Adrenal gland (tissue), 12 donors: ENCODE results near the gene WNT4. TPM values are rescaled to one million over a fixed set of nuclear protein-coding genes. Genes with fewer than 3 reads are reported as not detected.

ENCODE experiments used
- DNase-seq, 7 donors: peaks; one replicate each; pipeline ENCODE4 v3.0.0-alpha.2; 2019 to 2020
- H3K27ac ChIP-seq, 5 donors: fragments of 200-600 bp; sonication (generic) in 4 of 5; 1 replicate in 3 of 5; 2 replicates in 2 of 5; pipeline versions ENCODE4 v1.5.1 to v1.8.0; 2016 to 2020; ENCODE audit warnings: mild to moderate bottlenecking in 1 of 5
- H3K27me3 ChIP-seq: fragments of 200-600 bp; 2 replicates; pipeline ENCODE4 v1.8.0; 2021
- H3K36me3 ChIP-seq, 2 donors: fragments of 200-600 bp; replicated peaks in 1 of 2; 1 replicate in 1 of 2; 2 replicates in 1 of 2; pipeline versions ENCODE4 v1.5.1 to v1.8.0; 2018 to 2022
- H3K4me1 ChIP-seq, 2 donors: fragments of 200-600 bp; replicated peaks in 1 of 2; 1 replicate in 1 of 2; 2 replicates in 1 of 2; pipeline versions ENCODE4 v1.5.1 to v1.8.0; 2018 to 2021
- H3K4me3 ChIP-seq, 4 donors: fragments of 200-600 bp; sonication (generic) in 3 of 4; one replicate each; pipeline ENCODE4 v1.5.1; 2016 to 2018
- H3K9me3 ChIP-seq, 3 donors: fragments of 200-600 bp; sonication (generic) in 1 of 3; replicated peaks in 1 of 3; 1 replicate in 2 of 3; 2 replicates in 1 of 3; pipeline versions ENCODE4 v1.5.1 to v1.8.0; 2016 to 2021
- POLR2A ChIP-seq, 2 donors: fragments of 450-650 bp; IDR thresholded peaks; one replicate each; pipeline ENCODE4 v1.6.1; 2017; ENCODE audit warnings: antibody characterized with exemption in 2 of 2, mild to moderate bottlenecking in 2 of 2, moderate library complexity in 1 of 2
- WGBS, 4 donors: extraction: QIAGEN DNeasy Blood & Tissue Kit in 2 of 4; methylation state at CpG; one replicate each; pipeline versions ENCODE4 v1.1.5 to v1.1.7; 2013 to 2017; 5-methylcytosine and 5-hydroxymethylcytosine counted together
- intact Hi-C, 2 donors: fragments of 100-400 bp; cut with DNase I; formaldehyde crosslinking; loops; one replicate each; pipeline versions ENCODE4 v1.14.1 to v1.15.0; 2022 to 2023
- polyA plus RNA-seq, 3 donors: library from polyadenylated mRNA; stranded (reverse); fragments of 200-250 nt in 2 of 3; fragments of 350-450 nt in 1 of 3; fragmentation: Illumina TruSeq in 1 of 3; extraction: RNeasy Lipid Tissue Mini Kit (QIAGEN cat#74804) in 1 of 3; gene quantifications; one replicate each; pipeline ENCODE4 v1.2.3, GENCODE V29; 2013 to 2014
- total RNA-seq, 9 donors: library from RNA; depleted of rRNA in 4 of 9; stranded (reverse); fragments of >200 nt in 4 of 9; fragments of 120-200 nt in 1 of 9; fragmentation: NEBNext Ultra II Directional in 1 of 9; extraction: Animal tissue kit (Norgen Biotek cat#: 25700) in 1 of 9; gene quantifications; one replicate each; pipeline versions ENCODE4 v1.1.0 to v1.2.4, GENCODE V29; 2013 to 2023
- TF ChIP-seq, protein P1 (sequence below), 6 experiments: fragments of 450-650 bp in 4 of 6; fragments of 200-600 bp in 2 of 6; sonication (generic) in 1 of 6; IDR thresholded peaks; 1 replicate in 5 of 6; 2 replicates in 1 of 6; pipeline versions ENCODE4 v1.5.1 to v1.8.0; 2016 to 2021; ENCODE audit warnings: antibody characterized with exemption in 6 of 6, mild to moderate bottlenecking in 2 of 6, moderate library complexity in 1 of 6
- donor health status: healthy with polysubstance abuse.
- donor health status: Bipolar disorder and iron deficiency.
- donor health status: DM: yes; HTN: yes; CAD: no.
- donor health status: DM: no; HTN: no; CAD: no.
- donor health status: DM: no; HTN: no; CAD: no.
- donor health status: DM: yes; HTN: yes; CAD: no.

The WNT4 gene
- total and polyA plus RNA-seq, 12 donors, result 2.3 to 39.6 (median 5.9) TPM

DNA sequence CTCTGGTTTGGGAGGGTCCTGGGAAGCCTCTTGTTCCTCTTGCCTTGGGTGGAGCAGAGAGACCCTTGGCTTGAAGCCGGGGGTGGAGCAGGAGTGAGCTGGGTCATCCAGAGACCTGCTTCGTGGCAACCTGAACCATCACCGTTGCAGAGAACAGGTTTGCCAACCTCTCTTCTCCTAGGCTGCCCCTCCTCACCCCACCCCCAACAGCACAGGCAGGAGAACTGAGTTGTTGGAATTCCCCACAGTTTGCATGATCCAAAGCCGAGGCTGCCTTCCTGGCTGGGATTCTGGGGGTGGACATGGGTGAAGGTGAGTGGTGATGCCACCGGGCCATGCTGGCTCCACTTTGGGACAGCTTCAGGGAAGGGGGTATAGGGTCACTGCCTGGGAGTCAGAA, 2.2 kb downstream of the WNT4 start:
- no peaks in the 10 kb centered on the region for H3K27me3 ChIP-seq
- WGBS, 4 donors, result 75 to 100% (median 87%) methylated on average over 1 to 5 of the region's 5 CpGs
- H3K9me3 ChIP-seq, result no peaks in the 10 kb centered on the region
- H3K4me3 ChIP-seq, result no peak overlapping the region
- H3K4me1 ChIP-seq, result peaks cover 12 to 13% of the 10 kb centered on the region in 2 donors
- no peak for DNase-seq
- TF ChIP-seq, protein P1, sequence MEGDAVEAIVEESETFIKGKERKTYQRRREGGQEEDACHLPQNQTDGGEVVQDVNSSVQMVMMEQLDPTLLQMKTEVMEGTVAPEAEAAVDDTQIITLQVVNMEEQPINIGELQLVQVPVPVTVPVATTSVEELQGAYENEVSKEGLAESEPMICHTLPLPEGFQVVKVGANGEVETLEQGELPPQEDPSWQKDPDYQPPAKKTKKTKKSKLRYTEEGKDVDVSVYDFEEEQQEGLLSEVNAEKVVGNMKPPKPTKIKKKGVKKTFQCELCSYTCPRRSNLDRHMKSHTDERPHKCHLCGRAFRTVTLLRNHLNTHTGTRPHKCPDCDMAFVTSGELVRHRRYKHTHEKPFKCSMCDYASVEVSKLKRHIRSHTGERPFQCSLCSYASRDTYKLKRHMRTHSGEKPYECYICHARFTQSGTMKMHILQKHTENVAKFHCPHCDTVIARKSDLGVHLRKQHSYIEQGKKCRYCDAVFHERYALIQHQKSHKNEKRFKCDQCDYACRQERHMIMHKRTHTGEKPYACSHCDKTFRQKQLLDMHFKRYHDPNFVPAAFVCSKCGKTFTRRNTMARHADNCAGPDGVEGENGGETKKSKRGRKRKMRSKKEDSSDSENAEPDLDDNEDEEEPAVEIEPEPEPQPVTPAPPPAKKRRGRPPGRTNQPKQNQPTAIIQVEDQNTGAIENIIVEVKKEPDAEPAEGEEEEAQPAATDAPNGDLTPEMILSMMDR (IDR thresholded peaks at IDR 0.05), result no peak
- no peak for TF ChIP-seq POLR2A (IDR thresholded peaks at IDR 0.05)
- intact Hi-C loops, result no loop called here
- no peak overlapping the region for H3K27ac ChIP-seq
- no peaks in the 10 kb centered on the region for H3K36me3 ChIP-seq

DNA sequence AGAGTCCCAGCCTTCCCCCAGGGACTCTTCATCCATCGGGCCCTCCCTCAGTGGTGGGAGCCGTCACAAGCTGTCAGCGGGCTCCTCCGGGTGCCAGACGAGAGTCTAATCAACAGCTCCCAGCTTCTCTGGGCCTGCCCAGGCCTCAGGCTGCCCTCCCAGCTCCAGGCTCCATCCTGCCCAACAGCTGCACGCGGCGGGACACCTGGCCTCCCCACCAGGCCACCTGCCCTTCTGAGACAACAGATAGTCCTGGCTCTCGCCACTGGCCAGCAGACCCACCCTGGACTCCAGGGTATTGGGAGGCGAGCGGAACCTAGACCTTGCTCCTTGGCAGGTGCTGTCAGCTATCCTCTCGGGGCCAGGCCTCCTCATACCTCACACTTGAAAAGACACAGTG, 3.1 kb downstream of the WNT4 start:
- TF ChIP-seq, protein P1 (IDR thresholded peaks at IDR 0.05), result no peak
- no peak for TF ChIP-seq POLR2A (IDR thresholded peaks at IDR 0.05)
- Histone ChIP-seq H3K27ac (no peak overlapping the region), H3K9me3 (no peaks in the 10 kb centered on the region), H3K27me3 (no peaks in the 10 kb centered on the region), H3K4me3 (no peak overlapping the region), H3K36me3 (no peaks in the 10 kb centered on the region), H3K4me1 (peaks cover 12 to 13% of the 10 kb centered on the region in 2 donors)
- no peak for DNase-seq
- intact Hi-C loops, result loop anchor here (10.0 kb wide), 1 partner anchor 275 kb away; no protein-coding TSS in a partner anchor
- WGBS, 4 donors, result 83 to 91% (median 89%) methylated on average over 7 to 12 of the region's 12 CpGs

DNA sequence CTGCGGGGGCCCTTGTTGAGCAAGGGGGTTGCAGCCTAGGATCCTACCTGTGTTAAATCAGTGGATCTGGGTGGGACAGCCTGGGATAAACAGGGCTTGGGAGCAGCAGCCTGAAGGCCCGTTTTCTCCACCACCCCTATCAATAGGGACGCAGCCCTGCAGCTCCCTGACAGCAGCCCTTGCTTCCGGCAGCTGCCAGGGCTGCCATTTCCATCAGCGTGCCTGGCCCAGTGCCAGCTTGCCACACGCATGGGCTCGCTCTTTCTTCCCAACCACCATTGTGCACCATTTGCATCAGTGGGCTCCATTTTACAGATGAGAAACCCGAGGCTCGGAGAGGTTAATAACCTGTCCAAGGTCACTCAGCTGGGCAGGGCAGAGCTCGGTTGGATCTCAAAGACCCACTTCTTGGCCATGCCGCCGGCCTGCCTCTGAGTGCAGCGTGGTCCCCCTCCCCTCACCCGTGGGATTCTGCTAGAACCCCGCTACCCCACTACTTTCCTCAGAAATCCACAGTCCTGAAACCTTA, 3.8 kb downstream of the WNT4 start:
- no peaks in the 10 kb centered on the region for H3K36me3 ChIP-seq
- TF ChIP-seq, protein P1 (IDR thresholded peaks at IDR 0.05), result no peak
- no peak for TF ChIP-seq POLR2A (IDR thresholded peaks at IDR 0.05)
- 77 to 91% (median 85%) methylated on average over 7 to 15 of the region's 15 CpGs for WGBS, 4 donors
- intact Hi-C loops, result loop anchor here (10.0 kb wide), 1 partner anchor 276 kb away; no protein-coding TSS in a partner anchor
- no peaks in the 10 kb centered on the region for H3K9me3 ChIP-seq
- peak in 1 of 7 donors; percentile 24 for DNase-seq
- H3K4me1 ChIP-seq, result peaks cover 12 to 13% of the 10 kb centered on the region in 2 donors
- H3K4me3 ChIP-seq, result no peak overlapping the region
- no peak overlapping the region for H3K27ac ChIP-seq
- H3K27me3 ChIP-seq, result no peaks in the 10 kb centered on the region

DNA sequence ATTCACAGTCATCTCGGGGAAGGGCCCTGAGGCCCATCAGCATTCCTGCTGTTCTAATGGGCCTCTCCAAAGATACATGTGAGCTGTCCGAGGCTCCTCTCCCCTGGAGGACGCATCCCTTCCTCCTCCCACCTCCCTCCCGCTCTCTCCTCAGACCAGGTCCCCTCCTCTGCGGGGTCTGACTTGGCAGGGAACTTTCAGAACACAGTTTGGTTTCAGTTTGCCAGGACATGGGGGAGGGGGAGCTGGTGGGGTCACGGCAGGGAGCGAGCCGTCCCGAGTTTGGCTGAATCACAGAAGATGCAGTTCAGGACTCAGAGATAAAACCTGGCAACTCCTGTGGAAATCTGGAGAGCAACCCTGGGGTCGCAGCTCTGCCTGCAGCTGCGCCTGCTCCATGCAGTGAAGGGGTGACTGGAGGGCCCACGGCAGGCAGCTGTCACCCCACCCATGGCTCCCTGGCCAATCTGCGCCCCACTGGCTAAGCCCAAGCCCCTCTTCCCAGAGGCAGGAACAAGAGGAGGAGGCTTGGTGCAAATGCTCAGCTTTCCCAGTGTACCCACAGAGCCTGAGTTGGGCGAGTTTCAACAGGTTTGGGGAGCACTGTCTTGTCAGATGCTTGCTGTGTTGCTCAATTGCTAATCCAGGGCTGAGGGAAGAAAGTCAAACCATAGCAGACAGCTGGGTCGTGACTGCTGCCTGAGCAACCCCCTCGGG, 5.7 kb downstream of the WNT4 start:
- no peaks in the 10 kb centered on the region for H3K27me3 ChIP-seq
- 42 to 61% (median 50%) methylated on average over 2 to 16 of the region's 16 CpGs for WGBS, 4 donors

More for the DNA sequence above, 5.7 kb downstream of the WNT4 start:
- Histone ChIP-seq H3K36me3 (no peaks in the 10 kb centered on the region), H3K9me3 (no peaks in the 10 kb centered on the region), H3K4me3 (no peak overlapping the region), H3K4me1 (peaks cover 4 to 9% of the 10 kb centered on the region in 2 donors), H3K27ac (peak overlapping the region in 2 of 5 donors; percentile 17)
- intact Hi-C loops, result loop anchor here (10.0 kb wide), 1 partner anchor 278 kb away; no protein-coding TSS in a partner anchor
- peak in 1 of 7 donors; percentile 55 for DNase-seq
- TF ChIP-seq POLR2A (IDR thresholded peaks at IDR 0.05), result no peak
- TF ChIP-seq, protein P1 (IDR thresholded peaks at IDR 0.05), result no peak
